ENCODE measurements around the gene IRAK1. TPM values are rescaled to one million over a fixed set of nuclear protein-coding genes. Genes with fewer than 3 reads are reported as not detected.

Gene IRAK1
- polyA plus RNA-seq = 41.5 to 70.1 TPM (median 65.5 TPM) in 3 replicates
- polyA plus RNA-seq (2011; ENCODE audit: low read depth) = 65.3 TPM
- polyA plus RNA-seq (2011; cell fraction: cytosol; rRNA removed) = 41.3 and 82.2 TPM in 2 replicates
- 40.5 and 48.5 TPM in 2 replicates for polyA plus RNA-seq (2011; cell fraction: nucleus; rRNA removed)
- polyA plus RNA-seq (2012; ENCODE audit: low replicate concordance) = 95.7 and 115 TPM in 2 replicates
- polyA minus RNA-seq = 99.1 to 184 TPM (median 128 TPM) in 3 replicates
- polyA minus RNA-seq (2011; cell fraction: cytosol; rRNA and poly(A)+ RNA removed) = 315 TPM
- 36.3 and 54.4 TPM in 2 replicates for polyA minus RNA-seq (2011; cell fraction: nucleus; rRNA and poly(A)+ RNA removed)

DNA sequence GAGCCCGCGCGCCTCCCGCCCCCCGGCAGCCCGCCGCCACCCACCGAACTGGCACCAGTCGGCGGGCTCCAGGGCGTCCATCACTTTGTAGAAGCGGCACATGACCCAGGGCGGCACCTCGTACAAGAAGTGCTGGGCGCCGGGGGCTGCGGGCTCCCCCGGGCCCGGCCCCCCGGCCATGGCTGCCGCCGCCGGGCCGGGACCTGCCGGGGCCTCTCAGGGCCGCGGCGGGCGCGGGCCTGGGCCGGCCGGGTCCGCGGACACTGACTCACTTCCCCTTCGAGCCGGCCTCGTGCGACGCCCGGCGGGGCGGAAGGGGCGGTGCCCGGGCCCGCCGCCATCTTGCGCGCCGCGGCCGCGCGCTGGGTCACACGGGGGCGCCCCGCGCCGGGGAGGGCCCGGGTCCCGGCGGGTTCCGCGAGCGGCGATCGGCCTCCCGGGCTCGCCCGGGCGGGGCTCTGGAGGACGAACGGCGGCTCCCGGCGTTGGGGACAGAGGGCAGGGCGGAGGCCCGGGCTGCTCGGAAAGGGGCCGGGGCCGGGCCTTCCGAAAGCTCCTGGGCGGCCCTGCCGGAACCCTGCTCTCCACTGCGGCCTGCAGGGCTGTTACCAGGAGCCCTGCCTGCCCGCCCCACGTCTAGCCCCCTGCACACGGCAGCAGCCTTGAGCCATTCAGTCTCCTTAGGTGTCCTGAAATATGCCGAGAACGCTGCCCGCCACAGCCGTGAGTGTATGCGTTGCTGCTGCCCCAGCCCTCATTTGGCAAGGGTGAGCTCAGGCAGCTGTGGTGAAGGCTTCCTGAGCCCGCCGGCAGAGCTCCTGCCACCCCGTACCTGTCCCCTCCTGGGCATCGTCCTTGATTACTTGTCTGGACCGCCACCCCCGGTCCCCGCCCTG, at the start of gene IRAK1:
IRAK1 (minus strand) TSS at position 270 of the 896 bp plus-strand sequence; CDS start at position 180, 90 bp downstream.
- Histone ChIP-seq H3K36me3 (ENCODE audit: control insufficient read depth in 2 of 2, extremely low read depth in 1 of 2, insufficient read depth in 2 of 2, low read length in 2 of 2) (peaks cover 0 to 6% of the 10 kb centered on the region in 2 experiments), H3K9me3 (ENCODE audit: control insufficient read depth, low read depth, low read length) (no peaks in the 10 kb centered on the region), H3K9ac (ENCODE audit: control insufficient read depth, extremely low read depth, insufficient read depth, low read length) (peak within 1 kb of the TSS; percentile 85), H3K9me1 (ENCODE audit: control insufficient read depth, extremely low read depth, insufficient read depth, low read length) (no peaks in the 10 kb centered on the region), H3K79me2 (ENCODE audit: control insufficient read depth, insufficient read depth, low read length) (peaks cover 22% of the 10 kb centered on the region), H4K20me1 (ENCODE audit: control insufficient read depth, extremely low read depth, insufficient read depth, low read length) (no peaks in the 10 kb centered on the region), H3K27me3 (ENCODE audit: control insufficient read depth, extremely low read depth, insufficient read depth, low read length) (no peaks in the 10 kb centered on the region), H3K27ac (ENCODE audit: control insufficient read depth, insufficient read depth, low read length) (peak within 1 kb of the TSS; percentile 69), H3K4me3 (ENCODE audit: control insufficient read depth in 2 of 3, extremely low read depth in 1 of 3, insufficient read depth in 2 of 3, low read depth in 1 of 3, low read length in 3 of 3) (peak within 1 kb of the TSS; percentile 52 to 62 (median 53)), H3K4me2 (ENCODE audit: control insufficient read depth, extremely low read depth, insufficient read depth, low read depth, low read length) (peak within 1 kb of the TSS; percentile 85), H3K4me1 (ENCODE audit: control insufficient read depth, extremely low read depth, insufficient read depth, low read length) (peaks cover 13% of the 10 kb centered on the region), H2AFZ (ENCODE audit: control insufficient read depth, low read length) (no peak within 1 kb of the TSS)
- TF ChIP-seq EZH2 (IDR thresholded peaks at IDR 0.05; ENCODE audit: low read length) = no peak
- TF ChIP-seq, protein P1, sequence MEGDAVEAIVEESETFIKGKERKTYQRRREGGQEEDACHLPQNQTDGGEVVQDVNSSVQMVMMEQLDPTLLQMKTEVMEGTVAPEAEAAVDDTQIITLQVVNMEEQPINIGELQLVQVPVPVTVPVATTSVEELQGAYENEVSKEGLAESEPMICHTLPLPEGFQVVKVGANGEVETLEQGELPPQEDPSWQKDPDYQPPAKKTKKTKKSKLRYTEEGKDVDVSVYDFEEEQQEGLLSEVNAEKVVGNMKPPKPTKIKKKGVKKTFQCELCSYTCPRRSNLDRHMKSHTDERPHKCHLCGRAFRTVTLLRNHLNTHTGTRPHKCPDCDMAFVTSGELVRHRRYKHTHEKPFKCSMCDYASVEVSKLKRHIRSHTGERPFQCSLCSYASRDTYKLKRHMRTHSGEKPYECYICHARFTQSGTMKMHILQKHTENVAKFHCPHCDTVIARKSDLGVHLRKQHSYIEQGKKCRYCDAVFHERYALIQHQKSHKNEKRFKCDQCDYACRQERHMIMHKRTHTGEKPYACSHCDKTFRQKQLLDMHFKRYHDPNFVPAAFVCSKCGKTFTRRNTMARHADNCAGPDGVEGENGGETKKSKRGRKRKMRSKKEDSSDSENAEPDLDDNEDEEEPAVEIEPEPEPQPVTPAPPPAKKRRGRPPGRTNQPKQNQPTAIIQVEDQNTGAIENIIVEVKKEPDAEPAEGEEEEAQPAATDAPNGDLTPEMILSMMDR (optimal IDR thresholded peaks at IDR 0.05 in 1 of 3, IDR thresholded peaks at IDR 0.05 in 1 of 3, conservative IDR thresholded peaks at IDR 0.05 in 1 of 3; ENCODE audit: extremely low read depth in 1 of 3, insufficient read depth in 2 of 3, low read length in 3 of 3) = no peak
- DNase-seq (ENCODE audit: low read depth, low spot score) (no peak), FAIRE-seq (no peak)
- dilution Hi-C loops (cut with MboI; ENCODE audit: extremely low pct_ligation_motif_present, low sequenced_read_pairs) = no loop called here

DNA sequence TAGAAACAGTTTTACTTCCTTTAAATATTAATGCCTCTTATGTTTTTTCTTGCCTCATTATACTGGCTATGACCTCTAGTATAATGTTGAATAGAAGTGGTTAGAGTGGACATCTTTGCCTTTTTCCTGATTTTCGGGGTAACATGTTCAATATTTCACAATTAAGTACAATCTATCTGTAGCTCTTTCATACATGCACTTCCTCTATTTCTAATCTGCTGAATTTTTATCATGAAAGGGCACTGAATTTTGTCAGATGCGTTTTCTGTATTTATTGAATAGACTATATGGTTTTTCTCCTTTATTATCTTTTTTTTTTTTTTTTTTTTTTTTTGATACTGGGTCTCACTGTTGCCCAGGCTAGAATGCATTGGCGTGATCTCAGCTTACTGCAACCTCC, 48.9 kb upstream of the IRAK1 start:
- TF ChIP-seq, protein P1 (optimal IDR thresholded peaks at IDR 0.05 in 1 of 3, IDR thresholded peaks at IDR 0.05 in 1 of 3, conservative IDR thresholded peaks at IDR 0.05 in 1 of 3; ENCODE audit: extremely low read depth in 1 of 3, insufficient read depth in 2 of 3, low read length in 3 of 3) = no peak
- TF ChIP-seq EZH2 (IDR thresholded peaks at IDR 0.05; ENCODE audit: low read length) = no peak
- Histone ChIP-seq H3K27ac (ENCODE audit: control insufficient read depth, insufficient read depth, low read length) (no peak overlapping the region), H2AFZ (ENCODE audit: control insufficient read depth, low read length) (no peak overlapping the region), H3K27me3 (ENCODE audit: control insufficient read depth, extremely low read depth, insufficient read depth, low read length) (no peaks in the 10 kb centered on the region), H3K9ac (ENCODE audit: control insufficient read depth, extremely low read depth, insufficient read depth, low read length) (no peak overlapping the region), H3K9me3 (ENCODE audit: control insufficient read depth, low read depth, low read length) (no peaks in the 10 kb centered on the region), H3K36me3 (ENCODE audit: control insufficient read depth in 2 of 2, extremely low read depth in 1 of 2, insufficient read depth in 2 of 2, low read length in 2 of 2) (no peaks in the 10 kb centered on the region), H3K4me1 (ENCODE audit: control insufficient read depth, extremely low read depth, insufficient read depth, low read length) (no peaks in the 10 kb centered on the region), H4K20me1 (ENCODE audit: control insufficient read depth, extremely low read depth, insufficient read depth, low read length) (no peaks in the 10 kb centered on the region), H3K4me3 (ENCODE audit: control insufficient read depth in 2 of 3, extremely low read depth in 1 of 3, insufficient read depth in 2 of 3, low read depth in 1 of 3, low read length in 3 of 3) (no peak overlapping the region), H3K79me2 (ENCODE audit: control insufficient read depth, insufficient read depth, low read length) (peaks cover 57% of the 10 kb centered on the region), H3K9me1 (ENCODE audit: control insufficient read depth, extremely low read depth, insufficient read depth, low read length) (no peaks in the 10 kb centered on the region), H3K4me2 (ENCODE audit: control insufficient read depth, extremely low read depth, insufficient read depth, low read depth, low read length) (no peak overlapping the region)
- no peak for FAIRE-seq
- dilution Hi-C loops (cut with MboI; ENCODE audit: extremely low pct_ligation_motif_present, low sequenced_read_pairs) = no loop called here
- DNase-seq (ENCODE audit: low read depth, low spot score) = no peak

All from keratinocyte (primary cell).